ENCODE data around the gene HK3. TPM values are rescaled to one million over a fixed set of nuclear protein-coding genes. Genes with fewer than 3 reads are reported as not detected.

The HK3 gene
- total and polyA plus RNA-seq, 9 of the 15 experiments (the other 6 are each of a cell fraction or from before 2014, with no cell fraction given) = 0.16 TPM; not detected in 8

DNA sequence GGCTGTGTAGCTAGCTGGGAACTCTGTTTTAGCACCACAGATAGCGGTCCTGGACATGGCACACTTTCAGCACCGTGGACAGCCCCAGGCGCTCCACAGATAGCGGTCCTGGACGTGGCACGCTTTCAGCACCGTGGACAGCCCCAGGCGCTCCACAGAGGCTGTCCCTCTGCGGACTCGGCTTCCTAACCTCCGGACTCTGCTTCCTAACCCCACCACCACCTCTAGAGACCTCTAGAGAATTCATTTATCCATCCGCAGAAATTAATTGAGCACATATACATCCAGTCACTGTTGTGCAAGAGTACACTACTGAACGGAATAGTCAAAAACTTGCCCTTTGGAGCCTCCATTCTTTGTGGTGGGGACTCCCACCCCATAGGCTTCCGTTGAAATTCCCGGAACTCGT is 61.4 kb downstream of the HK3 start (continued):
- TF ChIP-seq MYC (IDR thresholded peaks at IDR 0.05; ENCODE audit: low read depth, low read length) (peak; percentile 68), MYC (CRISPR knock-in tag; IDR thresholded peaks at IDR 0.05; ENCODE audit: borderline replicate concordance, low read depth) (no peak), BACH1 (tag; IDR thresholded peaks at IDR 0.05) (peak; percentile 90), SMAD3 (CRISPR knock-in tag; conservative IDR thresholded peaks at IDR 0.05) (peak; percentile 90; the same call in 1 of the 2 replicates), ZNF41 (CRISPR knock-in tag; conservative IDR thresholded peaks at IDR 0.05) (peak; percentile 72; the same call in 1 of the 2 replicates), NFRKB (IDR thresholded peaks at IDR 0.05; ENCODE audit: low read depth) (no peak), MCM5 (IDR thresholded peaks at IDR 0.05; ENCODE audit: low read depth) (no peak), HDGF (IDR thresholded peaks at IDR 0.05) (no peak), LCOR (CRISPR knock-in tag; IDR thresholded peaks at IDR 0.05) (peak; percentile 100), ZFP36 (IDR thresholded peaks at IDR 0.05; ENCODE audit: low read depth, low read length, partially characterized antibody) (peak; percentile 10), KDM2B (CRISPR knock-in tag; IDR thresholded peaks at IDR 0.05) (0 out of 2 replicates have a peak, but pooled peaks have one; percentile 39), ZNF584 (CRISPR knock-in tag; IDR thresholded peaks at IDR 0.05; ENCODE audit: low read depth) (peak; percentile 97), MIER1 (IDR thresholded peaks at IDR 0.05; ENCODE audit: low read depth) (peak; percentile 100), POLR2A (conservative IDR thresholded peaks at IDR 0.05) (no peak), SAFB2 (IDR thresholded peaks at IDR 0.05; ENCODE audit: borderline replicate concordance, low read depth, low read length, severe bottlenecking) (no peak), PRMT5 (CRISPR knock-in tag; IDR thresholded peaks at IDR 0.05) (peak; percentile 99), ZNF696 (CRISPR knock-in tag; conservative IDR thresholded peaks at IDR 0.05) (no peak), SRSF1 (IDR thresholded peaks at IDR 0.05; ENCODE audit: low read depth, low read length) (no peak), ARID1B (IDR thresholded peaks at IDR 0.05) (no peak)
- TF ChIP-seq, protein P1, sequence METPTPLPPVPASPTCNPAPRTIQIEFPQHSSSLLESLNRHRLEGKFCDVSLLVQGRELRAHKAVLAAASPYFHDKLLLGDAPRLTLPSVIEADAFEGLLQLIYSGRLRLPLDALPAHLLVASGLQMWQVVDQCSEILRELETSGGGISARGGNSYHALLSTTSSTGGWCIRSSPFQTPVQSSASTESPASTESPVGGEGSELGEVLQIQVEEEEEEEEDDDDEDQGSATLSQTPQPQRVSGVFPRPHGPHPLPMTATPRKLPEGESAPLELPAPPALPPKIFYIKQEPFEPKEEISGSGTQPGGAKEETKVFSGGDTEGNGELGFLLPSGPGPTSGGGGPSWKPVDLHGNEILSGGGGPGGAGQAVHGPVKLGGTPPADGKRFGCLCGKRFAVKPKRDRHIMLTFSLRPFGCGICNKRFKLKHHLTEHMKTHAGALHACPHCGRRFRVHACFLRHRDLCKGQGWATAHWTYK (CRISPR knock-in tag; IDR thresholded peaks at IDR 0.05) = peak; percentile 92
- TF ChIP-seq, protein P2, sequence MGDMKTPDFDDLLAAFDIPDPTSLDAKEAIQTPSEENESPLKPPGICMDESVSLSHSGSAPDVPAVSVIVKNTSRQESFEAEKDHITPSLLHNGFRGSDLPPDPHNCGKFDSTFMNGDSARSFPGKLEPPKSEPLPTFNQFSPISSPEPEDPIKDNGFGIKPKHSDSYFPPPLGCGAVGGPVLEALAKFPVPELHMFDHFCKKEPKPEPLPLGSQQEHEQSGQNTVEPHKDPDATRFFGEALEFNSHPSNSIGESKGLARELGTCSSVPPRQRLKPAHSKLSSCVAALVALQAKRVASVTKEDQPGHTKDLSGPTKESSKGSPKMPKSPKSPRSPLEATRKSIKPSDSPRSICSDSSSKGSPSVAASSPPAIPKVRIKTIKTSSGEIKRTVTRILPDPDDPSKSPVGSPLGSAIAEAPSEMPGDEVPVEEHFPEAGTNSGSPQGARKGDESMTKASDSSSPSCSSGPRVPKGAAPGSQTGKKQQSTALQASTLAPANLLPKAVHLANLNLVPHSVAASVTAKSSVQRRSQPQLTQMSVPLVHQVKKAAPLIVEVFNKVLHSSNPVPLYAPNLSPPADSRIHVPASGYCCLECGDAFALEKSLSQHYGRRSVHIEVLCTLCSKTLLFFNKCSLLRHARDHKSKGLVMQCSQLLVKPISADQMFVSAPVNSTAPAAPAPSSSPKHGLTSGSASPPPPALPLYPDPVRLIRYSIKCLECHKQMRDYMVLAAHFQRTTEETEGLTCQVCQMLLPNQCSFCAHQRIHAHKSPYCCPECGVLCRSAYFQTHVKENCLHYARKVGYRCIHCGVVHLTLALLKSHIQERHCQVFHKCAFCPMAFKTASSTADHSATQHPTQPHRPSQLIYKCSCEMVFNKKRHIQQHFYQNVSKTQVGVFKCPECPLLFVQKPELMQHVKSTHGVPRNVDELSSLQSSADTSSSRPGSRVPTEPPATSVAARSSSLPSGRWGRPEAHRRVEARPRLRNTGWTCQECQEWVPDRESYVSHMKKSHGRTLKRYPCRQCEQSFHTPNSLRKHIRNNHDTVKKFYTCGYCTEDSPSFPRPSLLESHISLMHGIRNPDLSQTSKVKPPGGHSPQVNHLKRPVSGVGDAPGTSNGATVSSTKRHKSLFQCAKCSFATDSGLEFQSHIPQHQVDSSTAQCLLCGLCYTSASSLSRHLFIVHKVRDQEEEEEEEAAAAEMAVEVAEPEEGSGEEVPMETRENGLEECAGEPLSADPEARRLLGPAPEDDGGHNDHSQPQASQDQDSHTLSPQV (IDR thresholded peaks at IDR 0.05) = no peak
- TF ChIP-seq, protein P3, sequence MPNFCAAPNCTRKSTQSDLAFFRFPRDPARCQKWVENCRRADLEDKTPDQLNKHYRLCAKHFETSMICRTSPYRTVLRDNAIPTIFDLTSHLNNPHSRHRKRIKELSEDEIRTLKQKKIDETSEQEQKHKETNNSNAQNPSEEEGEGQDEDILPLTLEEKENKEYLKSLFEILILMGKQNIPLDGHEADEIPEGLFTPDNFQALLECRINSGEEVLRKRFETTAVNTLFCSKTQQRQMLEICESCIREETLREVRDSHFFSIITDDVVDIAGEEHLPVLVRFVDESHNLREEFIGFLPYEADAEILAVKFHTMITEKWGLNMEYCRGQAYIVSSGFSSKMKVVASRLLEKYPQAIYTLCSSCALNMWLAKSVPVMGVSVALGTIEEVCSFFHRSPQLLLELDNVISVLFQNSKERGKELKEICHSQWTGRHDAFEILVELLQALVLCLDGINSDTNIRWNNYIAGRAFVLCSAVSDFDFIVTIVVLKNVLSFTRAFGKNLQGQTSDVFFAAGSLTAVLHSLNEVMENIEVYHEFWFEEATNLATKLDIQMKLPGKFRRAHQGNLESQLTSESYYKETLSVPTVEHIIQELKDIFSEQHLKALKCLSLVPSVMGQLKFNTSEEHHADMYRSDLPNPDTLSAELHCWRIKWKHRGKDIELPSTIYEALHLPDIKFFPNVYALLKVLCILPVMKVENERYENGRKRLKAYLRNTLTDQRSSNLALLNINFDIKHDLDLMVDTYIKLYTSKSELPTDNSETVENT (CRISPR knock-in tag; IDR thresholded peaks at IDR 0.05) = no peak
- TF ChIP-seq, protein P4, sequence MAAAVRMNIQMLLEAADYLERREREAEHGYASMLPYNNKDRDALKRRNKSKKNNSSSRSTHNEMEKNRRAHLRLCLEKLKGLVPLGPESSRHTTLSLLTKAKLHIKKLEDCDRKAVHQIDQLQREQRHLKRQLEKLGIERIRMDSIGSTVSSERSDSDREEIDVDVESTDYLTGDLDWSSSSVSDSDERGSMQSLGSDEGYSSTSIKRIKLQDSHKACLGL (CRISPR knock-in tag; IDR thresholded peaks at IDR 0.05; ENCODE audit: borderline replicate concordance, poor library complexity, severe bottlenecking) = peak; percentile 65

Data from K562 (cell line).